C1 segment of cervical spinal cord (tissue), 14 donors: ENCODE data around the gene TRIM7.
"Not testable (repeated sequence)": the region's sequence is repeated elsewhere in the genome, so short reads cannot be mapped to it uniquely, and the experiment has no call there.

Experiments used
- DNase-seq, 14 donors: peaks; one replicate each; lab custom pipeline; 2025; lab: John Stamatoyannopoulos, UW

TRIM7 gene

DNA sequence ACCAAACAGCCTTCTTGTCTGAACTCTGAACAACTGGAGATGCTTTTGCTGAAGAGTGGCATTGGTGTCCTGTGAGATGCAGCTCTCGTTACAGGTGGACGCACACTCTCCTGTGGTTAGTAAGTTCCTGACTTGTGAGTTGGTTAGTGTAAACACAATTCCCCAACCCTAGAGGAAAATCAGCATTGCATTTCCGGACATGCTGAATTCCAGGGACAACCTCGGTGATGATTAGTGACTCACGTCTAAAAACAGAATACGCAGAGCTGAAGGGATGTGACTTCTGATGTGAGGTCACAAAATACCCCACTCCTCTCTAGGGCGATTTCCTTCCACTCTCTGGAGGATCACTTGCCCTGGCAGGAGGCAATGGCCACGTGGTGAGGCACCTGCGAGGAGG lies 52.6 kb downstream of the TRIM7 start:
- no peak for DNase-seq

DNA sequence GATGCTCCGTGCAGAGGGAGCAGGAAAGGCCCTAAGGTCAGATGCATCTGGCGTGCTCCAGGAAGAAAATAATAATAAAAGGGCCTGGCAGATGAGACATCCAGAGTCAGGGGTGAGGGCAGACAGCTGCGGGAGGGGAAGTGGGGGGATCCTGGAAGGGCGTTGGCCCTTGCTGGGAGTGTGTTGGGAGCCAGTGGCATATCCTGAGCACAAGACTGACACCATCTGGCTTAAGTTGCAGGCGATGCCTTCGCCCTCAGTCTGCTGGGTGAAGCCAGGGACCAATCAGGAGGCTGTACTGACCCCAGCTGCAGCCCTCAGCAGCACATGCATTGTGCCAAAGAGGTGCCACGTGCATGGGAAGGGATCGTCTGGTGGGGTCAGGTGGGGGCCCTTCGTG lies 53.9 kb downstream of the TRIM7 start:
- DNase-seq, result no peak

DNA sequence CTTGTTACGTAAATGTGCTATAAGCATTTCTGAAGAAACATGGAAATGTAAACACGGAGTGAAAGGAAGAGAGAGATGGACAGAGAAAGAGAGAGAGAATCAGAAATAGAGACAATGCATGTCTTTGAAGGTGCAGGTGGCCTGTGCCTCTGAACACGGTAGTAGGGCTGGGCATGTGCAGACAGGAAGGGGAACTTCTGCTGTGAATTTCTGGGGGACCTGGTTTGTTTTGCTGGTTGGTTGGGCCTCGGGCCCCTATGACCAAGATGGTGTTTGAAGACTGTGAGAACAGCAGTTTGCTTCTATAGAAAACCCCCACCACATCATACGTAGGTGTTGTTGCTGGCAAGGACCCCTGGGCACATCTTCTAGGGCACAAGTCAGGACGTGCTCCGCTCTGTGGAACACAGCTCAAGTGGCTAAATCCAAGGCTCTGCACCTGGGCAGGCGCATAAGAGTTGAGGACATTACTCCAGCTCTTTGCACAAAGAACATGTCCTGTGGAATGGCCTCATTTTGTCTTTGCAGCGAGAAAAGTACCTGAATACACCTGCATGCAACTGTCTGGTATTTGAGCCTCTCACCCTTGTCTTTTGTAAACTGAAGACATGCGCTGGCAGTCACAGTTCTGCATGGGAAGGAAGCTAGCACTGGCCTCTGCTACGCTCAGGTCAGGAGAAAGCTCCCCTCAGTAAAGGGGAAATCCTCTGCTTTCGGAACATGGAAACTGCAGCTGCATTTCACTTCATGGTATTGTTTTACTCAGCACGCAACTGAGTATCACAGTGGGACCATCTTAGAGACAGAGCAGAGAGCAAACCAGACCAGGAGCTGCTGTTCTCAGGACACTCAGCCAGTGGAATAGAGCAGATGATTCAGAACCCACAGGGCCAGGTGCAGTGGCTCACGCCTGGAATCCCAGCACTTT lies 54.9 kb downstream of the TRIM7 start:
- no peak for DNase-seq

DNA sequence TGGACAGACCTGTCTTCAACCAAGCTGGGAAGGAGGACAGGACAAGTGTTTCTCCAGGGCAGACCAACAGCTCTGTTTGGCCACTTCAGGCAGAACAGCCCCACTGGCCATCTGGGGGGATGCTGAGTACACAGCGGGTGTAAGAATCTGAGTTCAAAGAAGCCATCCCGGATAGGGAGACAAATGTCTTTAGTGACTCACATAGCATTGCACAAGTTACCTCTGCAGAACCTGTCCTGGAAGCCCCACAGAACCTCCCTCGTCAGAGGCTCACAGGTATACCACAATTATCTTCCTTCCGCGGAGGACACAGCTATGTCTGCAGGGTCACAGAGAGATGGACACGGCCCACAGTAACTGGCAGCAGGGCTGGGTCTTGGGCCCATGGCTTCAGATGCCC lies 55.6 kb downstream of the TRIM7 start:
- DNase-seq, result no peak

DNA sequence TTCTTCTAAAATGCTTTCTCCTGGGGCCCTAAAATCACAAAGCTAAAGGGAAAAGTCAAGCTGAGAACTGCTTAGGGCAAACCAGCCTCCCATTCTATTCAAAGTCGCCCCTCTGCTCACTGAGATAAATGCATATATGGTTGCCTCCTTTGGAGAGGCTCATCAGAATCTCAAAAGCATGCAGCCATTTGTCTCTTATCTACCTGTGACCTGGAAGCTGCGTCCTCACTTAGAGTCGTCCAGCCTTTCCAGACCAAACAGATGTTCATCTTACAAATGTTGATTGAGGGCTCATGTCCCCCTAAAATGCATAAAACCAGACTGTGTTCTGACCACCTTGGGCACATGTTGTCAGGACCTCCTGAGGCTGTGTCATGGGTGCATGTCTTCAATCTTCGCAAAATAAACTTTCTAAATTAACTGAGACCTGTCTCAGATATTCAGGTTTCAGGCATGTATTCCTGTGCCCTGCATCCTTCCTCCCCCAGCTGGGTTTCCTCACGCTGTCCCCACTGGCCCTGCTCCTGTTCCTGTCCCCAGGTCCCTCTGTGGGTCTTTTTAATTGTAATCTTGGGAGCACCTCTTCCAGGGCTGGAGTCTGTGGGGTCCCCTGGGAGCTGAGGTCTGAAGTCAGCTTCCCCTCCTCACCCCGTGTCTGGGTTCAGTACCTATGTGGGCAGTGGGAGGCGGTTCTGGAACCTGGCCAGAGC lies 57.9 kb downstream of the TRIM7 start, which contains the start of gene OR2V2:
TSS of gene OR2V2 (plus strand) at position 660 of the 710 bp plus-strand sequence. CDS start 7,357 bp downstream, outside the sequence.
- DNase-seq, result not testable (repeated sequence)

DNA sequence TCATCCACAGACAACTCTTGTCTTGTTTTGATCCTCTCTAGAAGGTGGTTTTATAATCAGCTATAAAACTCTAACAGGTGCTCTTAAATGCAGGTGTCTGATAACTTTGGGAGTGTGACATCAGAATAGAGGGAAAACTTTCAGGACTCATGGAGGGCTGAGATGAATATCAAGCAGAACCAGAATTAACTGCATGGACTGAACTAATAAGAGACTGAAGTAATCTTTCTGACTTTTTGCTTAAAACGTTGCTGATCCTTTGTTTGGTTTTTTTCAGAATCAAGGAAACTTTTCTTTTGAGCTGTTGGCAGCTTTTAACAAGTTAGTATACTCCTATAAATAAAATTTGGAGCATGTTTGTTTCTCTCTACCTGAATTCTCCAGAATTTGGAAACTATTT lies 59.9 kb downstream of the TRIM7 start:
- DNase-seq, result no peak
